CD14-positive monocyte (primary cell): ENCODE measurements around the gene KMT2C. TPM values are rescaled to one million over a fixed set of nuclear protein-coding genes. Genes with fewer than 3 reads are reported as not detected.
A peak's percentile ranks its signal among the peaks of the same experiment; 100 is the strongest.

Source experiments
- DNase-seq, 3 donors: peaks; one replicate each; pipeline ENCODE4 v3.0.0-alpha.2; 2011 to 2022
- H2AFZ ChIP-seq: 2 replicates; pipeline ENCODE4 v1.6.0; 2012; ENCODE audit warnings: mild to moderate bottlenecking, low read depth, low read length, inconsistent platforms; ENCODE audit not compliant: insufficient read depth, poor library complexity, severe bottlenecking
- H3K27ac ChIP-seq, 2 donors: 1 replicate in 1 of 2; 2 replicates in 1 of 2; pipeline ENCODE4 v1.5.1; 2012 to 2013; ENCODE audit warnings: low read length in 2 of 2, control low read depth in 1 of 2, inconsistent platforms in 1 of 2, low read depth in 1 of 2, mild to moderate bottlenecking in 1 of 2
- H3K27me3 ChIP-seq, 2 donors: one replicate each; pipeline versions ENCODE4 v1.6.0 to v1.6.1; 2011 to 2013; ENCODE audit warnings: low read length in 2 of 2; ENCODE audit not compliant: control insufficient read depth in 2 of 2, insufficient read depth in 2 of 2
- H3K36me3 ChIP-seq, 2 donors: replicated peaks in 1 of 2; 1 replicate in 1 of 2; 2 replicates in 1 of 2; pipeline versions ENCODE4 v1.5.1 to v1.6.1; 2012 to 2013; ENCODE audit warnings: low read length in 2 of 2, control low read depth in 1 of 2, inconsistent platforms in 1 of 2, mild to moderate bottlenecking in 1 of 2; ENCODE audit not compliant: insufficient read depth in 2 of 2, control insufficient read depth in 1 of 2
- H3K4me1 ChIP-seq, 2 donors: 1 replicate in 1 of 2; 2 replicates in 1 of 2; pipeline versions ENCODE4 v1.5.1 to v1.6.1; 2012 to 2013; ENCODE audit warnings: low read length in 2 of 2, control low read depth in 1 of 2, inconsistent platforms in 1 of 2, mild to moderate bottlenecking in 1 of 2, moderate library complexity in 1 of 2; ENCODE audit not compliant: insufficient read depth in 2 of 2, control insufficient read depth in 1 of 2
- H3K4me2 ChIP-seq: replicated peaks from 2 replicates; pipeline ENCODE3; 2012; ENCODE audit warnings: low read length, moderate library complexity, mild to moderate bottlenecking; ENCODE audit not compliant: poor library complexity, severe bottlenecking; ENCODE audit errors: extremely low read depth
- H3K4me3 ChIP-seq, 3 experiments: fragments of 200-600 bp in 1 of 3; sonication (generic) in 1 of 3; replicated peaks in 1 of 3; 1 replicate in 2 of 3; 2 replicates in 1 of 3; pipeline ENCODE4 v1.5.1; 2011 to 2013; ENCODE audit warnings: low read length in 3 of 3, mild to moderate bottlenecking in 3 of 3, control low read depth in 2 of 3, low read depth in 2 of 3, inconsistent platforms in 1 of 3, moderate library complexity in 1 of 3
- H3K79me2 ChIP-seq: 2 replicates; pipeline ENCODE4 v1.6.0; 2012; ENCODE audit warnings: mild to moderate bottlenecking, control low read depth, inconsistent platforms, low read length, moderate library complexity; ENCODE audit not compliant: insufficient read depth
- H3K9ac ChIP-seq: 2 replicates; pipeline ENCODE4 v1.6.0; 2017; ENCODE audit warnings: low read length, mild to moderate bottlenecking; ENCODE audit not compliant: insufficient read depth, poor library complexity, severe bottlenecking
- H3K9me3 ChIP-seq, 2 donors: replicated peaks in 1 of 2; 1 replicate in 1 of 2; 2 replicates in 1 of 2; pipeline versions ENCODE4 v1.5.1 to v1.6.1; 2012 to 2013; ENCODE audit warnings: low read length in 2 of 2, control low read depth in 1 of 2; ENCODE audit not compliant: control insufficient read depth in 1 of 2, insufficient read depth in 1 of 2
- H4K20me1 ChIP-seq: 2 replicates; pipeline ENCODE4 v1.6.0; 2012; ENCODE audit warnings: mild to moderate bottlenecking, low read length, control low read depth, moderate library complexity; ENCODE audit not compliant: insufficient read depth
- H3K27ac Mint-ChIP-seq, 7 donors: one replicate each; pipeline ENCODE4 v1.8.0; 2020; ENCODE audit warnings: mild to moderate bottlenecking in 7 of 7, mixed read lengths in 7 of 7, moderate library complexity in 6 of 7, inconsistent platforms in 2 of 7
- H3K27me3 Mint-ChIP-seq, 3 donors: one replicate each; pipeline ENCODE4 v1.8.0; 2021 to 2022; ENCODE audit warnings: low read depth in 3 of 3, mild to moderate bottlenecking in 3 of 3, mixed read lengths in 3 of 3, moderate library complexity in 3 of 3, inconsistent platforms in 1 of 3
- H3K36me3 Mint-ChIP-seq, 2 donors: one replicate each; pipeline ENCODE4 v1.8.0; 2020; ENCODE audit warnings: mixed read lengths in 2 of 2, inconsistent platforms in 1 of 2, mild to moderate bottlenecking in 1 of 2
- H3K4me1 Mint-ChIP-seq: one replicate; pipeline ENCODE4 v1.8.0; 2020; ENCODE audit warnings: mild to moderate bottlenecking, mixed read lengths
- H3K4me3 Mint-ChIP-seq, 2 donors: one replicate each; pipeline ENCODE4 v1.8.0; 2020; ENCODE audit warnings: mild to moderate bottlenecking in 2 of 2, mixed read lengths in 2 of 2, moderate library complexity in 1 of 2
- H3K9me3 Mint-ChIP-seq, 7 donors: one replicate each; pipeline ENCODE4 v1.8.0; 2020 to 2022; ENCODE audit warnings: mixed read lengths in 7 of 7, mild to moderate bottlenecking in 6 of 7, moderate library complexity in 6 of 7, inconsistent platforms in 2 of 7
- WGBS: methylation state at CpG from one replicate; pipeline ENCODE4 v1.1.5; 2013; ENCODE audit warnings: missing lambda C conversion rate; ENCODE audit not compliant: insufficient coverage; 5-methylcytosine and 5-hydroxymethylcytosine counted together
- intact Hi-C, 2 donors: fragments of 100-400 bp; cut with micrococcal nuclease; formaldehyde crosslinking; loops; one replicate each; pipeline versions ENCODE4 v1.15.0 to v1.15.1; 2023
- polyA plus RNA-seq, 3 donors: library from polyadenylated mRNA; depleted of rRNA in 1 of 3; unstranded in 2 of 3; stranded (reverse) in 1 of 3; fragments of 300-500 nt in 2 of 3; fragments of >200 nt in 1 of 3; fragmentation: Illumina TruSeq in 2 of 3; gene quantifications; 1 replicate in 2 of 3; 2 replicates in 1 of 3; pipeline ENCODE4 v1.2.3, GENCODE V29; 2012 to 2021
- TF ChIP-seq, protein P1 (sequence below): fragments of 200-600 bp; IDR thresholded peaks from one replicate; pipeline ENCODE4 v1.8.0; 2022; ENCODE audit warnings: antibody characterized with exemption, mild to moderate bottlenecking

KMT2C gene
- polyA plus RNA-seq, 3 donors, result 4.5 to 26.1 (median 7.3) TPM

DNA sequence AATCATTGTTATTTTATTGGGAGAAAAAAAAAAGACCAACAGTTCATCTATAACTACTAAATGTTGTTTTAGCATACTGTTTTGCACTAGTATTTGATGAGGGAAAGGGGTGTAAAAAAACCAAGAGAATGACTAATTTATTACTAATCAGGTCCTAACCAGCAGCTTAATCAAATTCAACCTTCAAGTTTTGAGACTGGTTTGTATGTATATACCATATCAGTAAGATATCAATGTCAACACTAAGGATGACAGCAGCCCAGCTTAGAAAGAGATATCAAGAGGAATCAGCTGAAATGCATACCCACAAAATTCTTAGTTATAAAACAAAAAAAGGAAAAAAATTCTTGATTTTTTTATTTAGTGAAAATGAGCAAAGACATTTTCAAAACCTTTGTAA lies 122.6 kb downstream of the KMT2C start:
- Histone ChIP-seq H3K4me1 (peaks cover 7 to 19% of the 10 kb centered on the region in 2 donors), H3K27ac (peak overlapping the region in 1 of 2 donors; percentile 64), H3K9ac (peak overlapping the region; percentile 28), H3K4me3 (peak overlapping the region in 2 of 3 experiments; percentile 41 to 60), H3K79me2 (peaks cover 66% of the 10 kb centered on the region), H3K4me2 (peak overlapping the region; percentile 55), H3K27me3 (no peaks in the 10 kb centered on the region), H3K9me3 (no peaks in the 10 kb centered on the region), H4K20me1 (peaks cover 78% of the 10 kb centered on the region), H3K36me3 (peaks cover 36% of the 10 kb centered on the region in 2 donors), H2AFZ (no peak overlapping the region)
- intact Hi-C loops, result no loop called here
- Mint-ChIP-seq H3K4me1 (peaks cover 24% of the 10 kb centered on the region), H3K9me3 (no peaks in the 10 kb centered on the region), H3K4me3 (no peak overlapping the region), H3K27me3 (peaks cover 0 to 2% (median 2%) of the 10 kb centered on the region in 3 donors), H3K27ac (peak overlapping the region in 4 of 7 donors; percentile 52 to 94 (median 80)), H3K36me3 (peaks cover 20 to 42% of the 10 kb centered on the region in 2 donors)
- TF ChIP-seq, protein P1, sequence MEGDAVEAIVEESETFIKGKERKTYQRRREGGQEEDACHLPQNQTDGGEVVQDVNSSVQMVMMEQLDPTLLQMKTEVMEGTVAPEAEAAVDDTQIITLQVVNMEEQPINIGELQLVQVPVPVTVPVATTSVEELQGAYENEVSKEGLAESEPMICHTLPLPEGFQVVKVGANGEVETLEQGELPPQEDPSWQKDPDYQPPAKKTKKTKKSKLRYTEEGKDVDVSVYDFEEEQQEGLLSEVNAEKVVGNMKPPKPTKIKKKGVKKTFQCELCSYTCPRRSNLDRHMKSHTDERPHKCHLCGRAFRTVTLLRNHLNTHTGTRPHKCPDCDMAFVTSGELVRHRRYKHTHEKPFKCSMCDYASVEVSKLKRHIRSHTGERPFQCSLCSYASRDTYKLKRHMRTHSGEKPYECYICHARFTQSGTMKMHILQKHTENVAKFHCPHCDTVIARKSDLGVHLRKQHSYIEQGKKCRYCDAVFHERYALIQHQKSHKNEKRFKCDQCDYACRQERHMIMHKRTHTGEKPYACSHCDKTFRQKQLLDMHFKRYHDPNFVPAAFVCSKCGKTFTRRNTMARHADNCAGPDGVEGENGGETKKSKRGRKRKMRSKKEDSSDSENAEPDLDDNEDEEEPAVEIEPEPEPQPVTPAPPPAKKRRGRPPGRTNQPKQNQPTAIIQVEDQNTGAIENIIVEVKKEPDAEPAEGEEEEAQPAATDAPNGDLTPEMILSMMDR, result no peak
- no peak for DNase-seq

DNA sequence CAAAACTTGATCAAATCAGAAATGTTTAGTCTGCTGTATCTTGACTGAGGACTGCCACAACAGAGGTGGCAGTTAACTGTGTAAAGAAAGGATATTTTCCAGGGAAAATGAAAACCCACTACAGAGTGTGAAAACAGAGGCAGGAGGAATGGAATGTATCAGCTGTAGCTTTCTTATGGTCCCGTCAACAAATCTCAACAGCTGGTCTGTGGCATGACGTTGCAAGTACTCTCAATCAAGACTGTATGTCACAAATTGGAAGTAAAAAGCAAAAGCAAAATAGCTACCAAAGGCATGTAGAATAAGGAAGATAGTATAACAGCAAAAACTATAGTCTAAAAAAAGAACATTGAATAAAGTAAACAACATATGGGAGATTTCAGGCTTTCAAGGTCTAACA lies 123.5 kb downstream of the KMT2C start:
- Mint-ChIP-seq H3K9me3 (peaks cover 0 to 2% (median 0%) of the 10 kb centered on the region in 7 donors), H3K27me3 (peaks cover 0 to 2% (median 0%) of the 10 kb centered on the region in 3 donors), H3K27ac (peak overlapping the region in 3 of 7 donors; percentile 11 to 73 (median 59)), H3K4me1 (peaks cover 22% of the 10 kb centered on the region), H3K36me3 (peaks cover 29 to 43% of the 10 kb centered on the region in 2 donors), H3K4me3 (no peak overlapping the region)
- intact Hi-C loops, result no loop called here
- Histone ChIP-seq H4K20me1 (peaks cover 76% of the 10 kb centered on the region), H3K4me3 (no peak overlapping the region), H3K4me1 (peaks cover 7 to 19% of the 10 kb centered on the region in 2 donors), H2AFZ (no peak overlapping the region), H3K79me2 (peaks cover 57% of the 10 kb centered on the region), H3K27ac (peak overlapping the region in 1 of 2 donors; percentile 2), H3K9me3 (peaks cover 0 to 4% of the 10 kb centered on the region in 2 donors), H3K4me2 (no peak overlapping the region), H3K27me3 (no peaks in the 10 kb centered on the region), H3K9ac (no peak overlapping the region), H3K36me3 (peaks cover 45% of the 10 kb centered on the region in 2 donors)
- no CpG with 5 or more reads among the region's 2 CpGs for WGBS
- TF ChIP-seq, protein P1, result no peak
- no peak for DNase-seq
